GM20000 (cell line): Measurements from ENCODE around the gene CCDC78.
"Not testable (repeated sequence)": the region's sequence is repeated elsewhere in the genome, so short reads cannot be mapped to it uniquely, and the experiment has no call there.

Experiments
- DNase-seq: peaks from one replicate; pipeline ENCODE4 v3.0.0; 2012; ENCODE audit warnings: low spot score
- CTCF ChIP-seq: IDR thresholded peaks from 2 replicates; pipeline ENCODE4 v1.5.1; 2012; ENCODE audit warnings: mild to moderate bottlenecking, control low read depth; ENCODE audit errors: extremely low read depth, missing control alignments

CCDC78 gene

GRCh38 chr16:759110-759910 is 33.1 kb upstream of the CCDC78 start:
- DNase-seq = no peak
- no peak for TF ChIP-seq CTCF

GRCh38 chr16:756428-756827 is 30.2 kb upstream of the CCDC78 start:
- TF ChIP-seq CTCF = no peak
- DNase-seq = no peak

GRCh38 chr16:754656-755055 is 28.4 kb upstream of the CCDC78 start:
- no peak for DNase-seq
- no peak for TF ChIP-seq CTCF

GRCh38 chr16:754121-754607 is 27.9 kb upstream of the CCDC78 start:
- not testable (repeated sequence) for DNase-seq

GRCh38 chr16:752007-752312 is 25.7 kb upstream of the CCDC78 start:
- no peak for TF ChIP-seq CTCF
- no peak for DNase-seq

GRCh38 chr16:751152-752006 is 25.1 kb upstream of the CCDC78 start:
- DNase-seq = no peak
- no peak for TF ChIP-seq CTCF

GRCh38 chr16:750485-750884 is 24.2 kb upstream of the CCDC78 start:
- no peak for TF ChIP-seq CTCF
- no peak for DNase-seq
